GM19043 (cell line): ENCODE results near the gene PMIS2.
"Not testable (repeated sequence)": the region's sequence is repeated elsewhere in the genome, so short reads cannot be mapped to it uniquely, and the experiment has no call there.

Experiments
- ATAC-seq: cut with Tn5 transposase; IDR thresholded peaks from one replicate; pipeline ENCODE4 v1.9.1; 2021; ENCODE audit warnings: low read depth; ENCODE audit not compliant: unreplicated experiment

Gene PMIS2

DNA sequence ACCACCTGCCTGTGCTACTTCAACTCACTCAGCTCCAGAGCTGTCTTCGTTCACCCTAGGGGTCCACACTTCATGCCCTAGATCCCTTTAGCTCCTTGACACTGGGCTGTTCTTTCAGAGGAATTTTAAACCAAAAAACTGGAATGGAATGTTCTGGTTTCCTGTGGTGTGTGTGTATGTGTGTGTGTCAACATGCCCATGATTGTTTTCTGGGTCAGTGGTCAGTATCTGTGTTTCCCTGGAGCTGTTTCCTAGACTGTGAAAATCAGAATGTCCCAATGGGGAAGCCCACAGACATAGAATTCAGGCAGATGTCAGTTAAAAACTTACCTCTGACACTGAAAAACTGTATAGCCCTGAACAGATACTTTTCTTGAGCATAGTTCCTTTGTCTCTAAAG lies 1.3 kb downstream of the PMIS2 start:
- no peak for ATAC-seq

DNA sequence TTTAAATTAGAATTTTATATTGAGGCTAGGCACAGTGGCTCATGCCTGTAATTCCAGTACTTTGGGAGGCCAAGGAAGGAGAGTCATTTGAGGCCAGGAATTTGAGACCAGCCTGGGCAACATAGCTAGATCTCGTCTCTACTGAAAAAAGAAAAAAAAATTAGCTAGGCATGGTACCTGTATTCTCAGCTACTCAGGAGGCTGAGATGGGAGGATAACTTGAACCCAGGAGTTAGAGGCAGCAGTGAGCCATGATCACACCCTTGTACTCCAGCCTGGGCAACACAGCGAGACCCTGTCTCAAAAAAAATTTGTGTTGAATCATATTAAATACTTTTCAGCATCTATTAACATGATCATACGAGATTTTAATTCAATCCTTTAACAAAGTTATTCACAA lies 4.9 kb downstream of the PMIS2 start:
- no peak for ATAC-seq

GRCh38 chr19:35592226-35592625 lies 6.3 kb downstream of the PMIS2 start:
- no peak for ATAC-seq

DNA sequence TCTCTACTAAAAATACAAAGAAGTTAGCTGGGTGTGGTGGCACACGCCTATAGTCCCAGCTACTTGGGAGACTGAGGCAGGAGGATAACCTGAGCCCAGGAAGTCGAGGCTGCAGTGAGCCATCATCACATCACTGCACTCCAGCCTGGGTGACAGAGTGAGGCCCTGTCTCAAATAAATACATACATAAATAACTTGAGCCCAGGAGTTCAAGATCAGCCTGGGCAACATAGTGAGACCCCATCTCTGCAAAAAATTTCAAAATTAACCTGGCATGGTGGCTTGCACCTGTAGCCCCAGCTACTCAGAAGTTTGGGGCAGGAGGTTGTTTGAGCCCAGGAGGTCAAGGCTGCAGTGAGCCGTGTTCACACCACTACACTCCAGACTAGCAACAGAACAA lies 9.1 kb downstream of the PMIS2 start:
- ATAC-seq = not testable (repeated sequence)

GRCh38 chr19:35595928-35596327 lies 10.0 kb downstream of the PMIS2 start:
- ATAC-seq = no peak

GRCh38 chr19:35596366-35596999 lies 10.5 kb downstream of the PMIS2 start:
- no peak for ATAC-seq

- no peak for ATAC-seq
These were observed 16.0 kb downstream of the PMIS2 start for GRCh38 chr19:35601971-35602370.

- not testable (repeated sequence) for ATAC-seq
These were observed 18.5 kb downstream of the PMIS2 start for GRCh38 chr19:35604436-35604835.

GRCh38 chr19:35607170-35607569 lies 21.2 kb downstream of the PMIS2 start:
- not testable (repeated sequence) for ATAC-seq

DNA sequence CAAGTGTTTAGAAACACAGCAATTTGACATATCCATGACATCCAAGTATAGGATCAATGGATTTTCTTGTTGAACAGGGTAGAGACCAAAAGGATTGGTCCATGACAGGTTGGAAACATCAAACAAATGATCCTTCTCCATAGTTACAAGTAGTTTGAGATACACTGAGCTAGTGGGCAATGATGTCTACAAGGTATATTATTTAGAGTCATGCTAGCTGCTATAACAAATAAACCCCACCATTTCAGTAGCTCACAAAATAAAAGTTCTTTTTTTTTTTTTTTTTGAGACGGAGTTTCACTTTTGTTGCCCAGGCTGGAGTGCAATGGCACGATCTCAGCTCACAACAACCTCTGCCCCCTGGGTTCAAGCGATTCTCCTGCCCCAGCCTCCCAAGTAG lies 21.7 kb downstream of the PMIS2 start:
- no peak for ATAC-seq

DNA sequence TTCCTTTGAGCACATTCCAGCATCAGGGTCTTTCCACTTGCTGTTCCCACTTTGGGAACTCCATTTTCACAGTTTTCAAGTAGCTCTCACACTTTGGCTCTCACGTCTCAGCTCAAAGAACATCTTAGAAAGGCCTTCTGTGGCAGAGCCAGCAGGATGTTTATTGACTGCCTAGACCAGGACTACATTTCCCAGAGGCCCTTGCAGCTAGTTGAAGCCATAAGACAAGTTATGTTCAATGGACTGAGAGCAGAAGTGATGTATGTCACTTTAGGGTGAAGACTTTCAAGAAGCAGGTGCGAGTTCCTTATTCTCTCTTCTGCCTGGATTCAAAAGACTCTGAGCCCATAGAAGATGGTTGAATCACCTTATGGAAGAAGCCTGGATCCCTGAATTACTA lies 22.3 kb downstream of the PMIS2 start:
- ATAC-seq = no peak

DNA sequence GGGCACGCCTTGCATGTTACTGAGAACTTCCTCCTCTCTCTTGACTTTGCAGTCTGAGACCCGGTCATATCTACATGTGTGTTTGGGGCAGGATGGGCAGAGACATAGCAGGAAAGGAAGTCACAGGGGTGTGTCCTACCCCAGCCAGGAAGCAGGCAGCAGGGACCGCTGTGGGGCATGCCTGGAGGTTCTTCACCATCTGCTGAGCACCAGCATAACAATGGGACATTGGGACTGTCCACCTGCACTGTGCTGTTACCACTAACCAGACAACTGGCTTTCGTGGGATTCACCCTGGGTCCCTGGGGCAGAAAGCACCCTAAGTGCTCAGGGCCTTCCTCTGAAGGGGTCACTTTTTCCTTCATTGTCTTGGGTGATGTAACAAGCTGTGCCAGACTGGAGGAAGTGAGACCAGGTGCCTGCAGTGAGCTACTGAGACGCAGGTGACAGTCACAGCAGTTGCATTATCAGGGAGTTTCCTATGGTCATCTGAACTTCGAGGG lies 23.9 kb downstream of the PMIS2 start:
- ATAC-seq = no peak

GRCh38 chr19:35612224-35612558 lies 26.2 kb downstream of the PMIS2 start:
- ATAC-seq = no peak

DNA sequence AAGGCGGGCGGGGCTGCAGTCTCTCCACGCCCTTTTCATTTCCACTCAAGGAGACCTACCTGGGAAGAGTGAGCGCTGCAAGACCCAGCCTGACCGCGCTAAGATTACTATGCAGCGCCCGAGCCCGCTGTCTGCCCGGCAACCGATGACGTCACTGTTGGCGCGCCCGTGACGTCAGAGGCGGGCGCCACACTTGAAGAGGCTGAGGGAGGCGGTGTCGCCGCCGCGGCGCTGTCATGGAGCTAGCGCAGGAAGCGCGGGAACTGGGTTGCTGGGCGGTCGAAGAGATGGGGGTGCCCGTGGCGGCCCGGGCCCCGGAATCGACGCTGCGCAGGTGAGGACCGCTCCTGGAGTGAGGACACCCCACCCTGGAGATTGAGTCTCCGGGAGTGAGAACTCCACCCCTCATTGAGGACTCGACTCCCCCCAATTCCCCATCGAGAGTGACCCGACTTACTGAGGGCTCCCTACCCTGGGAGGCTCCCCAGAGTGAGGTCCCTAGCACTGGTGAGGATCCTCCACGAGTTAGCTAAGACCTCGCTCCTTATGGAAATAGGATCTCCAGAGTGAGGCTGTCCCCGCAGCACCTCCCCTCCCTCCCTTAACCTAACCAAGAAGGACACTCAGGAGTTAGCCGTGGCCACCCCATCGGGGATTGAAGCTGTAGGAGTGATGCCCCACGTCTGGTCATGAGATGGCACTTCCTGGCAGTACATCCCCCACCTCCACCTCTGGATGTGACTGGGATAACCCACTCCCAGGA lies 26.8 kb downstream of the PMIS2 start, which contains the start of gene HAUS5:
Gene HAUS5, plus strand, starts transcription at position 177 of the 763 bp plus-strand sequence. Its CDS starts 60 bp downstream, at position 237.
- peak; percentile 74 for ATAC-seq

- ATAC-seq = no peak
These were observed 27.6 kb downstream of the PMIS2 start for GRCh38 chr19:35613574-35613973.

GRCh38 chr19:35615036-35615435 lies 29.1 kb downstream of the PMIS2 start:
- ATAC-seq = no peak

DNA sequence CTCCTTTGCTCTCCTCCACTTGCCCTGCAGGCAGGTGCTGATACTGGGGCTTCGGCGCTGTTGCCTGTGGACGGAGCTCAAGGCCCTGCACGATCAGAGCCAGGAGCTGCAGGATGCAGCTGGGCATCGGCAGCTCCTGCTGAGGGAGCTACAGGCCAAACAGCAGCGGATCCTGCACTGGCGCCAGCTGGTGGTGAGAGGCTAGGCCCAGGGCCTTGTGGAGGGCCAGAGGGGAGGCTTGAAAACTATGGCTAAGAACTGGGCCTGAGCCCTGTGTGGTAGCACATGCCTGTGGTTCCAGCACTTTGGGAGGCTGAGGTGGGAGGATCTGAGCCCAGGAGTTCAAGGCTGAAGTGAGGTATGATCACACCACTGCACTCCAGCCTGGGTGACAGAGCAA lies 32.9 kb downstream of the PMIS2 start:
- ATAC-seq = no peak

- no peak for ATAC-seq
These were observed 33.4 kb downstream of the PMIS2 start for GRCh38 chr19:35619290-35619923.

DNA sequence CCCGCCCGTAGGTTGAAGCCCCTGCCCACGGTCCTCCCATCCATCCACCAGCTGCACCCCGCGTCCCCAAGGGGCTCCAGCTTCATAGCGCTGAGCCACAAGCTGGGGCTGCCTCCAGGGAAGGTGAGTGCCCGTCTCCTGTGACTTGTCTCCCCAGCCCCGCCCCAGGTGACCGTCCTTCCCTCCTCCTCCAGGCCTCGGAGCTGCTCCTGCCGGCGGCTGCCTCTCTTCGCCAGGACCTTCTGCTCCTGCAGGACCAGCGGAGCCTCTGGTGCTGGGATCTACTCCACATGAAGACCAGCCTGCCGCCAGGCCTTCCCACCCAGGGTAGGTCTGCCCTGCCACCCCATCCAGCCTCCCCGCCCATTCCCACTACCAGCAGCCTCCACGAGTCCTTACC lies 34.0 kb downstream of the PMIS2 start:
- no peak for ATAC-seq

GRCh38 chr19:35621708-35622107 lies 35.7 kb downstream of the PMIS2 start:
- ATAC-seq = no peak

- ATAC-seq = no peak
These were observed 36.8 kb downstream of the PMIS2 start for GRCh38 chr19:35622750-35623149.
